Parathyroid adenoma (tissue), 2 donors: ENCODE data around the gene GID8.

Source experiments
- H2AFZ ChIP-seq: fragments of 300-600 bp; sonication (generic); one replicate; pipeline ENCODE4 v1.7.0; 2017; ENCODE audit warnings: antibody characterized with exemption, mild to moderate bottlenecking
- H3K27ac ChIP-seq: fragments of 300-600 bp; sonication (generic); one replicate; pipeline ENCODE4 v1.7.0; 2017
- H3K27me3 ChIP-seq: fragments of 300-600 bp; sonication (generic); one replicate; pipeline ENCODE4 v1.7.0; 2017; ENCODE audit warnings: low read length; ENCODE audit not compliant: control insufficient read depth, insufficient read depth
- H3K36me3 ChIP-seq: fragments of 300-600 bp; sonication (generic); one replicate; pipeline ENCODE4 v1.7.0; 2017; ENCODE audit warnings: low read length; ENCODE audit not compliant: control insufficient read depth, insufficient read depth
- H3K4me1 ChIP-seq: fragments of 300-600 bp; sonication (generic); one replicate; pipeline ENCODE4 v1.7.0; 2017; ENCODE audit warnings: control low read depth
- H3K4me2 ChIP-seq: fragments of 300-600 bp; sonication (generic); one replicate; pipeline ENCODE4 v1.7.0; 2017; ENCODE audit warnings: low read length
- H3K4me3 ChIP-seq: fragments of 300-600 bp; sonication (generic); one replicate; pipeline ENCODE4 v1.7.0; 2017; ENCODE audit warnings: low read depth, low read length
- H3K79me2 ChIP-seq: fragments of 300-600 bp; sonication (generic); one replicate; pipeline ENCODE4 v1.7.0; 2017; ENCODE audit warnings: control low read depth
- H3K9ac ChIP-seq: fragments of 300-600 bp; sonication (generic); one replicate; pipeline ENCODE4 v1.7.0; 2017; ENCODE audit warnings: mild to moderate bottlenecking
- H3K9me3 ChIP-seq: fragments of 300-600 bp; sonication (generic); one replicate; pipeline ENCODE4 v1.7.0; 2017; ENCODE audit warnings: low read length; ENCODE audit not compliant: control insufficient read depth
- CTCF ChIP-seq: fragments of 300-600 bp; sonication (generic); IDR thresholded peaks from one replicate; pipeline ENCODE4 v1.7.0; 2017; ENCODE audit warnings: antibody characterized with exemption, mild to moderate bottlenecking
- donor health status: primary hyperparathyroidism.

The GID8 gene

GRCh38 chr20:62933966-62934365 lies 4.0 kb upstream of the GID8 start:
- no peaks in the 10 kb centered on the region for H3K36me3 ChIP-seq
- H3K4me2 ChIP-seq, result peak overlapping the region; percentile 5
- no peak overlapping the region for H2AFZ ChIP-seq
- no peak overlapping the region for H3K9ac ChIP-seq
- TF ChIP-seq CTCF, result no peak
- no peaks in the 10 kb centered on the region for H3K9me3 ChIP-seq
- no peak overlapping the region for H3K27ac ChIP-seq
- H3K27me3 ChIP-seq, result no peaks in the 10 kb centered on the region
- H3K4me1 ChIP-seq, result peaks cover 20% of the 10 kb centered on the region
- H3K4me3 ChIP-seq, result no peak overlapping the region
- H3K79me2 ChIP-seq, result peaks cover 77% of the 10 kb centered on the region

- no peak overlapping the region for H3K27ac ChIP-seq
- no peaks in the 10 kb centered on the region for H3K36me3 ChIP-seq
- no peaks in the 10 kb centered on the region for H3K9me3 ChIP-seq
- H3K9ac ChIP-seq, result no peak overlapping the region
- no peaks in the 10 kb centered on the region for H3K27me3 ChIP-seq
- no peak overlapping the region for H3K4me3 ChIP-seq
- H2AFZ ChIP-seq, result no peak overlapping the region
- H3K4me1 ChIP-seq, result peaks cover 19% of the 10 kb centered on the region
- no peak overlapping the region for H3K4me2 ChIP-seq
- peaks cover 80% of the 10 kb centered on the region for H3K79me2 ChIP-seq
- TF ChIP-seq CTCF, result no peak
These were observed 2.6 kb upstream of the GID8 start for GRCh38 chr20:62935204-62935967.

GRCh38 chr20:62935968-62936585 lies 1.9 kb upstream of the GID8 start:
- H3K4me2 ChIP-seq, result no peak overlapping the region
- H3K9me3 ChIP-seq, result no peaks in the 10 kb centered on the region
- H3K27me3 ChIP-seq, result no peaks in the 10 kb centered on the region
- H3K27ac ChIP-seq, result no peak overlapping the region
- no peaks in the 10 kb centered on the region for H3K36me3 ChIP-seq
- H2AFZ ChIP-seq, result no peak overlapping the region
- H3K79me2 ChIP-seq, result peaks cover 78% of the 10 kb centered on the region
- no peak overlapping the region for H3K9ac ChIP-seq
- no peak overlapping the region for H3K4me3 ChIP-seq
- TF ChIP-seq CTCF, result no peak
- peaks cover 19% of the 10 kb centered on the region for H3K4me1 ChIP-seq

GRCh38 chr20:62937268-62938104 lies 461 bp upstream of the GID8 start:
- Histone ChIP-seq H3K4me2 (peak overlapping the region; percentile 96), H3K36me3 (no peaks in the 10 kb centered on the region), H3K79me2 (peaks cover 80% of the 10 kb centered on the region), H3K9me3 (no peaks in the 10 kb centered on the region), H2AFZ (peak overlapping the region; percentile 98), H3K27ac (peak overlapping the region; percentile 88), H3K27me3 (no peaks in the 10 kb centered on the region), H3K9ac (peak overlapping the region; percentile 78), H3K4me3 (peak overlapping the region; percentile 96), H3K4me1 (peaks cover 19% of the 10 kb centered on the region)
- TF ChIP-seq CTCF, result no peak
